GM10248 (cell line): ENCODE measurements around the gene TBL1XR1.

Source experiments
- CTCF ChIA-PET: fragments of 300-600 bp; sonication (Branson Sonifier 250); formaldehyde crosslinking; extraction: SDS; loops from one replicate; lab custom pipeline; 2021; ENCODE audit warnings: antibody characterized with exemption; lab: Yijun Ruan, JAX
- POLR2A ChIA-PET: fragments of 350-650 bp; sonication (Branson Sonifier 250); formaldehyde crosslinking; extraction: SDS; loops from one replicate; lab custom pipeline; 2020; ENCODE audit warnings: antibody characterized with exemption; lab: Yijun Ruan, JAX
- DNase-seq: peaks from one replicate; pipeline ENCODE4 v3.0.0; 2012; ENCODE audit errors: extremely low spot score
- TF ChIP-seq, protein P1 (sequence below): IDR thresholded peaks from 2 replicates; pipeline ENCODE4 v1.5.1; 2012; ENCODE audit warnings: mild to moderate bottlenecking, low read depth; ENCODE audit errors: extremely low read depth, missing control alignments, control extremely low read depth

TBL1XR1 gene

DNA sequence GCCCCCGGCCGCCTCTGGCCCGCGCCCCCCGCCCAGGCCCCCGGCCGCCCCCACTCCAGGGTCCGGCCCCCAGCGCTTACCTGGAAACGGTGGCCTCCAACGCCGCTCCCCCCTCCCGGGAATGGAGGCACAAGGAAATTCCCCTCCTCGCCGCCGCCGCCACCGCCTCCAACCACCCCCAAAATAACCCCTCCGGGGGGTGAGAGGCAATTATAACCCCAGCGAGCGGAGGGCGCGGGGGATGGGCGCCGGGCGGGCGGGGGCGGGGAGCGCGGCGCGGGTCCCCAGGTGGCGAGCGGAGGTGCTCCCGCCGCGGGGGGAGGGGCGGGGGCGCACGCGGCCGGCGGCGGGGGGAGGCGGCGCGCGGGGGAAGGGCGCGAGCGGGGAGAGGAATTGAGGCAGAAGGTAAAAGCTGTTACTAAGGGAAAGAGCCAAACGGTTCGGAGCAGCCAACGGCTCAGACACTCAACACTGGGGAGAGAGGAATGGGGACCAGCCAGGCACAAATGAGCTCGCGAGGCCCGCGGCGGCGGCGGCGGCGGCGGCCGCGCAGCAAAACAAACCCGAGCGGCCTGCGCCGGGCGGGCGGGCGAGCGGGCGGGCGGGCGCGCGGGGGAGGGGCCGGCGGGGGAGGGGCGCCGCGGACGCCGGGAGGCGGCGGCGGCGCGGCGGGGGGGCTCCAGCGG is at the start of gene TBL1XR1:
TSS of gene TBL1XR1 (minus strand) at position 442 of the 686 bp plus-strand sequence. CDS start 132,505 bp downstream, outside the sequence.
- TF ChIP-seq, protein P1, sequence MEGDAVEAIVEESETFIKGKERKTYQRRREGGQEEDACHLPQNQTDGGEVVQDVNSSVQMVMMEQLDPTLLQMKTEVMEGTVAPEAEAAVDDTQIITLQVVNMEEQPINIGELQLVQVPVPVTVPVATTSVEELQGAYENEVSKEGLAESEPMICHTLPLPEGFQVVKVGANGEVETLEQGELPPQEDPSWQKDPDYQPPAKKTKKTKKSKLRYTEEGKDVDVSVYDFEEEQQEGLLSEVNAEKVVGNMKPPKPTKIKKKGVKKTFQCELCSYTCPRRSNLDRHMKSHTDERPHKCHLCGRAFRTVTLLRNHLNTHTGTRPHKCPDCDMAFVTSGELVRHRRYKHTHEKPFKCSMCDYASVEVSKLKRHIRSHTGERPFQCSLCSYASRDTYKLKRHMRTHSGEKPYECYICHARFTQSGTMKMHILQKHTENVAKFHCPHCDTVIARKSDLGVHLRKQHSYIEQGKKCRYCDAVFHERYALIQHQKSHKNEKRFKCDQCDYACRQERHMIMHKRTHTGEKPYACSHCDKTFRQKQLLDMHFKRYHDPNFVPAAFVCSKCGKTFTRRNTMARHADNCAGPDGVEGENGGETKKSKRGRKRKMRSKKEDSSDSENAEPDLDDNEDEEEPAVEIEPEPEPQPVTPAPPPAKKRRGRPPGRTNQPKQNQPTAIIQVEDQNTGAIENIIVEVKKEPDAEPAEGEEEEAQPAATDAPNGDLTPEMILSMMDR = no peak
- DNase-seq = peak; percentile 86
- ChIA-PET CTCF (interaction anchor here (1.7 to 2.2 kb wide), 2 partner anchors 146 to 162 kb away, joined by 4 to 6 read pairs; no protein-coding TSS in a partner anchor), POLR2A (interaction anchor here (1.0 kb wide), 1 partner anchor 9 kb away, joined by 3 read pairs; no protein-coding TSS in a partner anchor)

DNA sequence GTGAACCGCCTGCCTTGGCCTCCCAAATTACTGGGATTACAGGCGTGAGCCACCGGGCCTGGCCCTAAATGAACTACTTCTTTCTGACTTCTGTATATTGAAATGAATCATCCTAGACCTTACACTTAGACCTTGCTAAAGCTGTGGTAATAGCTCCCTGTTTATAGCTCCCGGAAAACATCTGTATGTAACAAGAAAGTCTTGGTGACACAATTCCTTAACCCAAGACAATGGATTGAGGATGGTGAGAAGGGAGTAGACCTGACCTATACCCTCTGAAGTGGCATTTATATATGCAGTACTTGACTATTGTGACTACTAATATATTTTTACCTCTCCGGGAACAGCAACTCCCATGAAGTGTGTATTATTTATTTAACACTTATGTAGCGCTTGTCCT is 48.0 kb upstream of the TBL1XR1 start:
- ChIA-PET POLR2A (no interaction called here), CTCF (interaction anchor here (0.7 to 2.4 kb wide), 5 partner anchors 14 to 95 kb away, joined by 3 to 8 read pairs (median 3); no protein-coding TSS in a partner anchor)
- no peak for DNase-seq
- TF ChIP-seq, protein P1 = no peak

DNA sequence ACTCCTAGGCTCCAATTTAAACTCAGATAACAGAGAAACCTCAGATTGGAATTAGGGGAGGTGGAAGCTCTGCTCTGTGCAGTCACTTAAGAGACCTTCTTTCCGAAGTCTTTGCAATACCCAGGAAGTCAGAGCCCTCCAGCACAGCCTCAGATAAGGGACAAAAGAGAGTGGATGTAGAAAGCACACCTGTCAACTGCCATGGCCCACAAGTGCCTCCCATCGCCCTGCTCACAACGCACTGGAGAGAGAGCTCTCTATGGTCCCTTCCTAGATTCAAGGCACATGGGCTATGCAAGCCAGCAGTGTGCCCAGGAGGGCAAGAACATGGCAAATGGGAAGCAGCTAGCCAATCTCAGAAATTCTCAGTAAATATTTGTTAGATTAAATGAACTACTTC is 47.3 kb upstream of the TBL1XR1 start:
- POLR2A ChIA-PET = no interaction called here
- no peak for DNase-seq
- TF ChIP-seq, protein P1 = no peak
- CTCF ChIA-PET = interaction anchor here (0.7 to 2.4 kb wide), 5 partner anchors 12 to 96 kb away, joined by 3 to 8 read pairs (median 3); no protein-coding TSS in a partner anchor

DNA sequence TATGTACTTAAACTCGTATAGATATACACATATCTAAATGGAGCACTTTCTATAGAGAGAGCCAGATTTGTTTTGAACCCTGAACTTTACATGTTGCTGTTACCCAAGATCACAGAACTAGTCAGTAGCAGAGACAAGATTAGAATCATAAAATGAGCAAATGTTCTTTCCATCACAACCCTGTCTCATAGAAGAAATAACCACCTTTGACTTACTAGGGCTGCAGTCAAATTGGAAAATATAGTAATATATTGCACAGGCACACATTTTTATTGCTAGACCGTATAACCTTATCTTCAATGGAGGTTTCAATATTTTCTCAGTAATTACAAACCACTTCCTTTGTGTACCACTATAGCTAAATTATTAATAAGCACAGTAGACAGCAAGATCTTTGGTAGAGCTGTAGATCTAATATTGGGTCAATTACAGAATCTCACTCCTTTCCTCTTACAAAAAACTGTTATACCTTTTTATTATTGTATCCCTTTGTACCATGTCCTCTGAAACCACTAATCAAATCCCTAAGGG is 41.5 kb upstream of the TBL1XR1 start:
- DNase-seq = no peak
- CTCF ChIA-PET = no interaction called here
- POLR2A ChIA-PET = no interaction called here
- TF ChIP-seq, protein P1 = no peak

DNA sequence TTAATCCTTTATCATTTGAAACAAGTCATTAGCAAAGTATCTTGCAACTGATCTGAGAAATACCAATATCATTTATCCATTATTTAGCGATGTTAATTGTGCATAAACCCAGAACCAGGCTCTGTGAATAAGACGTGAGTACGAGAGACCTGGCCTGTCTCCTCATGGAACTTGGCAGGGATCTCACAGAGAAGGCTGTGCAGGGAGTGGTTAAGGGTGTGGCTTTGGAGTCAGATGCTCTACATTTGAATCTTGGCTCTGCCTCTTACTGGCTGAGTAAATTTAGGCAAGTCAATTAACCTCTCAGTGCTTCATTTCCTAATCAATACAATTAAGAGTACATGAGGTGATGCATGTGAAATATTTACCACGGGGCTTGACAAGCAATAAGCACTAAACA is 39.9 kb upstream of the TBL1XR1 start:
- ChIA-PET POLR2A (no interaction called here), CTCF (no interaction called here)
- DNase-seq = no peak
- TF ChIP-seq, protein P1 = no peak

DNA sequence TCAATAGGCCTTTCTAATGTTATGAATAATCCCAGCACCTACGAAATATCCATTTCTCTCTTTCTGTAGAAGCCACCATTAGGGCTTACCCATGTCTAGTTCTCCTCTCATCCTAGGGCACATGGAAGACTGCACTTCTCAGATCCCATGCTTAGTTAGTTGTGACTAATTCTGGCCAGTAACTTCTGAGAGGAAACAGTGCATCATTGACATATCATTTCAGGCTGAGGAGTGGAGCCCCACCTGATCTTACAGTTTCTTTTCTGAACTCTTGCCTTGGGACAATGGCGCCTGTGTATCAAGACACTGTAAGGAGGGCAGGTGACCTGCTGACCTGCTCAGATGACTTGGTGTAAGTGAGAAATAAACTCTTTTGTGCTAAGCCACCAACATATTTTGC is 39.4 kb upstream of the TBL1XR1 start:
- TF ChIP-seq, protein P1 = no peak
- no peak for DNase-seq
- POLR2A ChIA-PET = no interaction called here
- CTCF ChIA-PET = no interaction called here
